ENCODE results near the gene LRRC37B.

The LRRC37B gene

DNA sequence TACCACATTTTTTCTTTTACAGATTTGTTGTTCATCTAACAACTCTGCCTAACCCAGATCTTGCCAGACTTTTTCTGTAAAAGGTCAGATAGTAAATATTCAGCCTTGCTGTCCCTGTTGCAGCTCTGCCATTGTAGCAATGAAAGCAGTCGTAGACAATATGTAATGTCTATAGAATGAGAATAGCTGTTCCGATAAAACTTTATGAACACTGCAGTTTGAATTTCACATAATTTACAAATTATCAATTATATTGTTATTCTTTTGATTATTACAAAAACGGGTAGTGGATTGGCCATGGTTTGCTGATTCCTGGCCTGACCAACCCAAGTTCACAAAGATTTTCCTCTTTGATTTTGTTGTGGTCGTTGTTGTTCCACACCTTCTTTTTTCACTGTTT lies 2.9 kb downstream of the LRRC37B start (continued):
- TF ChIP-seq, protein P1, sequence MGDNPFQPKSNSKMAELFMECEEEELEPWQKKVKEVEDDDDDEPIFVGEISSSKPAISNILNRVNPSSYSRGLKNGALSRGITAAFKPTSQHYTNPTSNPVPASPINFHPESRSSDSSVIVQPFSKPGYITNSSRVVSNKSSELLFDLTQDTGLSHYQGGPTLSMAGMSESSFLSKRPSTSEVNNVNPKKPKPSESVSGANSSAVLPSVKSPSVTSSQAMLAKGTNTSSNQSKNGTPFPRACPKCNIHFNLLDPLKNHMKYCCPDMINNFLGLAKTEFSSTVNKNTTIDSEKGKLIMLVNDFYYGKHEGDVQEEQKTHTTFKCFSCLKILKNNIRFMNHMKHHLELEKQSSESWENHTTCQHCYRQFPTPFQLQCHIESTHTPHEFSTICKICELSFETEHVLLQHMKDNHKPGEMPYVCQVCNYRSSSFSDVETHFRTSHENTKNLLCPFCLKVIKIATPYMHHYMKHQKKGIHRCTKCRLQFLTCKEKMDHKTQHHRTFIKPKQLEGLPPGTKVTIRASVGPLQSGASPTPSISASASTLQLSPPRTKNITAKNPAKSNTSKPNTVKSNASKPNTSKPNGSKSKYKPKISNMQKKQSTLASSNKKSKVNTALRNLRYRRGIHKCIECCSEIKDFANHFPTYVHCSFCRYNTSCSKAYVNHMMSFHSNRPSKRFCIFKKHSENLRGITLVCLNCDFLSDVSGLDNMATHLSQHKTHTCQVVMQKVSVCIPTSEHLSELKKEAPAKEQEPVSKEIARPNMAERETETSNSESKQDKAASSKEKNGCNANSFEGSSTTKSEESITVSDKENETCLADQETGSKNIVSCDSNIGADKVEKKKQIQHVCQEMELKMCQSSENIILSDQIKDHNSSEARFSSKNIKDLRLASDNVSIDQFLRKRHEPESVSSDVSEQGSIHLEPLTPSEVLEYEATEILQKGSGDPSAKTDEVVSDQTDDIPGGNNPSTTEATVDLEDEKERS (tag by site-specific recombination; IDR thresholded peaks at IDR 0.05), result no peak
- TF ChIP-seq, protein P2, sequence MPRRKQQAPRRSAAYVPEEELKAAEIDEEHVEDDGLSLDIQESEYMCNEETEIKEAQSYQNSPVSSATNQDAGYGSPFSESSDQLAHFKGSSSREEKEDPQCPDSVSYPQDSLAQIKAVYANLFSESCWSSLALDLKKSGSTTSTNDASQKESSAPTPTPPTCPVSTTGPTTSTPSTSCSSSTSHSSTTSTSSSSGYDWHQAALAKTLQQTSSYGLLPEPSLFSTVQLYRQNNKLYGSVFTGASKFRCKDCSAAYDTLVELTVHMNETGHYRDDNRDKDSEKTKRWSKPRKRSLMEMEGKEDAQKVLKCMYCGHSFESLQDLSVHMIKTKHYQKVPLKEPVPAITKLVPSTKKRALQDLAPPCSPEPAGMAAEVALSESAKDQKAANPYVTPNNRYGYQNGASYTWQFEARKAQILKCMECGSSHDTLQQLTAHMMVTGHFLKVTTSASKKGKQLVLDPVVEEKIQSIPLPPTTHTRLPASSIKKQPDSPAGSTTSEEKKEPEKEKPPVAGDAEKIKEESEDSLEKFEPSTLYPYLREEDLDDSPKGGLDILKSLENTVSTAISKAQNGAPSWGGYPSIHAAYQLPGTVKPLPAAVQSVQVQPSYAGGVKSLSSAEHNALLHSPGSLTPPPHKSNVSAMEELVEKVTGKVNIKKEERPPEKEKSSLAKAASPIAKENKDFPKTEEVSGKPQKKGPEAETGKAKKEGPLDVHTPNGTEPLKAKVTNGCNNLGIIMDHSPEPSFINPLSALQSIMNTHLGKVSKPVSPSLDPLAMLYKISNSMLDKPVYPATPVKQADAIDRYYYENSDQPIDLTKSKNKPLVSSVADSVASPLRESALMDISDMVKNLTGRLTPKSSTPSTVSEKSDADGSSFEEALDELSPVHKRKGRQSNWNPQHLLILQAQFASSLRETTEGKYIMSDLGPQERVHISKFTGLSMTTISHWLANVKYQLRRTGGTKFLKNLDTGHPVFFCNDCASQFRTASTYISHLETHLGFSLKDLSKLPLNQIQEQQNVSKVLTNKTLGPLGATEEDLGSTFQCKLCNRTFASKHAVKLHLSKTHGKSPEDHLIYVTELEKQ (tag by site-specific recombination; IDR thresholded peaks at IDR 0.05; ENCODE audit: borderline replicate concordance), result no peak

DNA sequence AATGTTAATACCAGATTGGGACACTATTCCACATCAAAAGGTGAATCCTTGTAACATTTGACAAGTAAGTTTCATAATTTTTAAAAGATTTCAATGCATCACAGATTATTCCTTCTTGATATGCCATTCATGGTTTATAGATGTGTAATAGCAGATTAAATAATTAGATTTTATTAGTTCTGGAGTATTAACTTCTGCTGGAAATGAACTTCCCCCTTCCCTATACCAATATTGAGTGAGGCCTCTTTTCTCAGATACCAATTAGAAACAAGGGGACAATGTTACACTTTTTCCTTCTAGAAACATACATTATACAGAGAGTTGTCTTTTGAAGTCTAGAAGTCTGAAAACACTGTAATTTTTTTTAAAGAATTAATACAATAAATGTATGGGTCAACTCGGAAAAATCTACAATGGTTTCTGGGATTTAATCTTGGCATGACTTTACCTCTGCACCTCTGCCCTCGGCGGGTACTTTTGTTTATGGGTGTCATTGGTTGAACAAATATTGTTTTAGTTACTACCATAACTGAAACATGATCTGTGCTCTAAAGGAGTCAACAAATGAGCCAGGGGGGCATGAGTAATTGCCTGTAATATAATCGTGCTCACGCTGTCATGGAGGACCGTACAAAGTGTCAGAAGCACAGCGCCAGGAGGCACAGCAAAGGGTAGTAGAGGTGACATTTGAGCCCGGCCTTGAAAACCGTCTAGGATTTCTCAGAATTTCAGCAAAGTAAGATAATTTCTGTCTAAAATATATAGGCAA lies 8.2 kb downstream of the LRRC37B start:
- H3K9me3 ChIP-seq (ENCODE audit: control insufficient read depth, insufficient read depth, low read depth, low read length), result no peaks in the 10 kb centered on the region
- no peak overlapping the region for H3K4me3 ChIP-seq (ENCODE audit: low read depth, low read length)
- POLR2A ChIA-PET, result interaction anchor here (1.6 kb wide), 1 partner anchor 8 kb away, joined by 5 read pairs; the partner anchor contains the start of gene LRRC37B
- H3K36me3 ChIP-seq (ENCODE audit: control insufficient read depth in 2 of 2, insufficient read depth in 1 of 2, low read length in 2 of 2), result peaks cover 4 to 9% of the 10 kb centered on the region in 2 experiments; a peak in 2 of 3 replicates
- peaks cover 17% of the 10 kb centered on the region for H3K4me1 ChIP-seq (ENCODE audit: control insufficient read depth, insufficient read depth, low read length)
- CTCF ChIA-PET, result interaction anchor here (0.7 kb wide), 1 partner anchor 123 kb away, joined by 3 read pairs; no protein-coding TSS in a partner anchor
- no peak overlapping the region for H3K27ac ChIP-seq (ENCODE audit: extremely low read depth, low read depth, low read length)
- TF ChIP-seq ZNF114 (tag by site-specific recombination; IDR thresholded peaks at IDR 0.05), result no peak
- no peak for TF ChIP-seq KLF16 (tag by site-specific recombination; IDR thresholded peaks at IDR 0.05)
- no peak for TF ChIP-seq ZFP37 (tag by site-specific recombination; IDR thresholded peaks at IDR 0.05)
- TF ChIP-seq HOXA7 (CRISPR knock-in tag; IDR thresholded peaks at IDR 0.05; ENCODE audit: borderline replicate concordance), result no peak
- no peak for TF ChIP-seq ZNF155 (tag by site-specific recombination; IDR thresholded peaks at IDR 0.05)
- no peak for TF ChIP-seq ZNF677 (tag by site-specific recombination; IDR thresholded peaks at IDR 0.05)
- TF ChIP-seq IKZF3 (tag by site-specific recombination; IDR thresholded peaks at IDR 0.05), result 0 out of 2 replicates have a peak, but pooled peaks have one; percentile 46
- TF ChIP-seq, protein P3, sequence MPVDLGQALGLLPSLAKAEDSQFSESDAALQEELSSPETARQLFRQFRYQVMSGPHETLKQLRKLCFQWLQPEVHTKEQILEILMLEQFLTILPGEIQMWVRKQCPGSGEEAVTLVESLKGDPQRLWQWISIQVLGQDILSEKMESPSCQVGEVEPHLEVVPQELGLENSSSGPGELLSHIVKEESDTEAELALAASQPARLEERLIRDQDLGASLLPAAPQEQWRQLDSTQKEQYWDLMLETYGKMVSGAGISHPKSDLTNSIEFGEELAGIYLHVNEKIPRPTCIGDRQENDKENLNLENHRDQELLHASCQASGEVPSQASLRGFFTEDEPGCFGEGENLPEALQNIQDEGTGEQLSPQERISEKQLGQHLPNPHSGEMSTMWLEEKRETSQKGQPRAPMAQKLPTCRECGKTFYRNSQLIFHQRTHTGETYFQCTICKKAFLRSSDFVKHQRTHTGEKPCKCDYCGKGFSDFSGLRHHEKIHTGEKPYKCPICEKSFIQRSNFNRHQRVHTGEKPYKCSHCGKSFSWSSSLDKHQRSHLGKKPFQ (tag by site-specific recombination; IDR thresholded peaks at IDR 0.05), result peak; percentile 45; the same call in 1 of the 2 replicates
- TF ChIP-seq ZNF623 (tag by site-specific recombination; IDR thresholded peaks at IDR 0.05), result no peak
- no peak for TF ChIP-seq SP2 (tag by site-specific recombination; IDR thresholded peaks at IDR 0.05)
- TF ChIP-seq GLI4 (tag by site-specific recombination; IDR thresholded peaks at IDR 0.05), result no peak
- no peak for TF ChIP-seq ZNF26 (tag by site-specific recombination; IDR thresholded peaks at IDR 0.05)
- no peak for TF ChIP-seq ZBTB6 (tag by site-specific recombination; IDR thresholded peaks at IDR 0.05)
- TF ChIP-seq ZNF561 (tag by site-specific recombination; IDR thresholded peaks at IDR 0.05; ENCODE audit: borderline replicate concordance), result no peak
- TF ChIP-seq, protein P4, sequence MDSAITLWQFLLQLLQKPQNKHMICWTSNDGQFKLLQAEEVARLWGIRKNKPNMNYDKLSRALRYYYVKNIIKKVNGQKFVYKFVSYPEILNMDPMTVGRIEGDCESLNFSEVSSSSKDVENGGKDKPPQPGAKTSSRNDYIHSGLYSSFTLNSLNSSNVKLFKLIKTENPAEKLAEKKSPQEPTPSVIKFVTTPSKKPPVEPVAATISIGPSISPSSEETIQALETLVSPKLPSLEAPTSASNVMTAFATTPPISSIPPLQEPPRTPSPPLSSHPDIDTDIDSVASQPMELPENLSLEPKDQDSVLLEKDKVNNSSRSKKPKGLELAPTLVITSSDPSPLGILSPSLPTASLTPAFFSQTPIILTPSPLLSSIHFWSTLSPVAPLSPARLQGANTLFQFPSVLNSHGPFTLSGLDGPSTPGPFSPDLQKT (IDR thresholded peaks at IDR 0.05; ENCODE audit: borderline replicate concordance, low read depth, low read length), result no peak
- TF ChIP-seq ZNF596 (tag by site-specific recombination; IDR thresholded peaks at IDR 0.05), result peak; percentile 20; the same call in 1 of the 2 replicates
- TF ChIP-seq REST (tag by site-specific recombination; IDR thresholded peaks at IDR 0.05), result no peak
